Ramos (cell line): Measurements from ENCODE around the gene MRGPRX1.
"Not testable (repeated sequence)": the region's sequence is repeated elsewhere in the genome, so short reads cannot be mapped to it uniquely, and the experiment has no call there.

Source experiments
- in situ Hi-C: fragments of 300-500 bp; cut with MboI; formaldehyde crosslinking; loops from one replicate; pipeline ENCODE4 v1.14.3; 2022; ENCODE audit warnings: low sequenced_read_pairs; ENCODE audit not compliant: unreplicated experiment

The MRGPRX1 gene

GRCh38 chr11:18939314-18939713, at the start of gene MRGPRX1:
Gene MRGPRX1 (minus strand): TSS chr11:18939414. CDS start chr11:18934784, 4,630 bp downstream.
- in situ Hi-C loops, result no loop called here

DNA sequence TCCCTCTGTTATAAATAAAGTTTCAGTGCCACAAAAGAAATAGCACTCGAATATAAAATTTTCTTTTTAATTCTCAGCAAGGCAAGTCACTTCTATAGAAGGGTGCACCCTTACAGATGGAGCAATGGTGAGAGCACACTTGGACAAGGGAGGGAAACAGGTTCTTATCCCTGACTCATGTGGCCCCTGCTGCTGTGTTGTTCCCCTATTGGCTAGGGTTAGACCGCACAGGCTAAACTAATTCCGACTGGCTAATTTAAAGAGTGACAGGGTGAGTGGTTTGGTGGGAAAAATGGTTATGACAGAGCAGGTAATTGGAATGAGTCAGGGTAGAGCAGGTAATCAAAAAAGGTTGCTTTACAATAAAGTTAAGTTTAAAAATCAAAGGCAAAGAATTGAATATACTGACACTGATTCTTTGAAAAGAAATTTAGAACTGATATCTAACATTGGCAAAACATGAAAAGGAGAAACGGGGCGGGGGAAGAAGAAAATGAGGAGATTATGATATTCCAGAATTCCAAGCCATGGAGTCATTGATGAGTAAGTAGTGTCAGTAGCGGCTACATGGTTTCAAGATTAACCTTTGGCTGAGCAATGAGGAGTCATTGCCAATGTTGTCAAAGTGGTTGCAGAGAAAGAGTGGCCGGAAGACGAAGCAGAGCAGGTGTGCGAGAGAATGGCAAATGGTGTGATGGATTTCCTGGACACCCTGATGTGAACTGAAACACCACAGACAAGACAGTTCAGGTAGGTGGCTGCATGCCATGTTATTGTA, 48.4 kb upstream of the MRGPRX1 start:
- in situ Hi-C loops, result no loop called here

- in situ Hi-C loops, result no loop called here
These were observed 47.5 kb upstream of the MRGPRX1 start for GRCh38 chr11:18986744-18987143.

GRCh38 chr11:18981897-18982296, 42.7 kb upstream of the MRGPRX1 start:
- in situ Hi-C loops, result no loop called here

DNA sequence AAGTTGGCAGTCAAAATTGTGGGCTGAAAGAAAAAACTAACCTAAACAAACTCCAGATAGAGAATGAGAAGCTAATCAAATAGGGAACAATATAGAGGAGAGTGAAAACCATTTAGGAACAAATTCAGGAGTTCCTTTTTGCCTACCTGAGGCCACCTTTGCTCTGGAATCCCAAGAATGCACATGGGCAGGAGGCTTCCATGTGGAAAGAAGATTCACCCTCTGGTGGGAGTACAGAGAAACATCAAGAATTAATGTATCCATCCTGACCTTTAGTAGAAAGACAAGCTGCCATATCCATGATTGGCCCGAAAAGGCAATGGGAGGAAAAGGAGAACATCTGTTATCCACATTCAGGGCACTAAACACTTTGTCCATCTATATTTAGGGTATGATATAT, 35.0 kb upstream of the MRGPRX1 start:
- in situ Hi-C loops, result no loop called here

- in situ Hi-C loops, result no loop called here
These were observed 33.1 kb upstream of the MRGPRX1 start for GRCh38 chr11:18972336-18972735.

DNA sequence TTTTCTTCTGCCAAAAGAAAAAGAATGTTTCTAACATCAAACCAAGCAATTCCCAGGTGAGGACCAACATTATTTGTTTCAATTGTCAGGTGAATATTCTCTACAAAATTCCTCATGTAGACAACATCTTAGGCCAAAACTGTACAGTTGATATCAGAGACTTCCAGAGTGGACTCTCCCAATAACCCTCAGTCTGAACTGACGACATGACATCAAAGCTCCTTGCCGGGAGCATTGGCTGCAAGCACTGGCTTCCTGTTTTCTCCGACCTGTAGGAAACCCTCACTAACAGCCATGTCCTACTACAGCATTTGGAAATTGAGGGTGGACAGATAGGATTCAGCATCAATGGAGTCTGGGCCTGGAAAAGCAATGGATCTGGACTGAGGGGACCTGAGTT, 30.5 kb upstream of the MRGPRX1 start:
- in situ Hi-C loops, result no loop called here

GRCh38 chr11:18958221-18958910, 19.2 kb upstream of the MRGPRX1 start:
- in situ Hi-C loops, result no loop called here

DNA sequence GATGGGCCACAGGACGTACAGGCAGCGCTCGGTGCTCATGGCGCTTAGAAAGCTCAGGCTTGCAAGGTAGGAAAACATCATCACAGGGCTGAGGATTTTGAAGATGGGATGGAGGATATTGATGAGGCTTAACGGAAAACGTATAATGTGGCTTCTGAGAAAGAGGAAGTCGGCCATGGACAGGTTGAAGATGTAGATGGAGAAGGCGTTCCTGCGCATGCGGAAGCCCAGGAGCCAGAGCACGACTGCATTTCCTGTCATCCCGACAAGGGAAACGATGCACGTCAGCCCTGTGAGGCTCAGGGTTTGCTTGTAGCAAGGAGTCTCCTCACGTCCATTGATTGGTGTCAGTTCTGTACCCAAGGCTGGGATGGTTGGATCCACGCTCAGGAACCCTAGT, 17.4 kb upstream of the MRGPRX1 start:
- in situ Hi-C loops, result no loop called here

GRCh38 chr11:18936002-18936673, 3.1 kb downstream of the MRGPRX1 start:
- in situ Hi-C loops, result no loop called here

- in situ Hi-C loops, result no loop called here
These were observed 4.9 kb downstream of the MRGPRX1 start for GRCh38 chr11:18934195-18934814.

DNA sequence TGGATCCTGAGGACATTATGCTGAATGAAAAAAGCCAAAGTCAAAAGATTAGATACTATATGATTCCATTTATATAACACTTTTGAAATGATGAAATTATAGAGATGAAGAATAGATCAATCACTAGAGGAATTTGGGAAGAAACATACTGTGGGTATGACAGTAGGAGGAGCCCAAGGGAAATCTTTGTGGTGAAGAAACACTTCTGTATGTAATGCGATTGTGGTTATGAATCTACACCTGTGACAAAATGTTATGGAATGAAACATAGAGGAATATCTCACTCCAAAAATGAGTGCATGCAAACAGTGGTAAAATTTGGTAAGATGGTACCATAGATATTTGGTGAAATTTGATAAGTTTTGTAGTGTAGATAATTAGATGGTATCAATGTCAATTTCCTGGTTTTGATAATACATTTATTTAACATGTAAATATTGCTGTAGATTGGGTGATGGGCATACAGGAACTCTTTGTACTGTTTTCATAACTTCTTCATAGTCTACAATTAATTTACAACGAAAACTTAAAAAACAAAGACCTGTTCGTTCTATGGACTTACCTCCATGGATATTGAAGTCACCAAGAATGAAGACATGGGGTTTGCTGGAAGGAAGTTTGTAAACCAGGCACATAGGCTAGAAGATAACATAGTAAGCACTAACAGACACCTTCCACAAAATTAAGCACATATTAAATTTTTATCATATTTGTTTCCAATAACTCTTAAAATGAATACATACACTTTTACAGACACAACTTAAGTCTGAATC, 11.5 kb downstream of the MRGPRX1 start:
- in situ Hi-C loops, result no loop called here

GRCh38 chr11:18925426-18925825, 13.8 kb downstream of the MRGPRX1 start:
- in situ Hi-C loops, result not testable (repeated sequence)

DNA sequence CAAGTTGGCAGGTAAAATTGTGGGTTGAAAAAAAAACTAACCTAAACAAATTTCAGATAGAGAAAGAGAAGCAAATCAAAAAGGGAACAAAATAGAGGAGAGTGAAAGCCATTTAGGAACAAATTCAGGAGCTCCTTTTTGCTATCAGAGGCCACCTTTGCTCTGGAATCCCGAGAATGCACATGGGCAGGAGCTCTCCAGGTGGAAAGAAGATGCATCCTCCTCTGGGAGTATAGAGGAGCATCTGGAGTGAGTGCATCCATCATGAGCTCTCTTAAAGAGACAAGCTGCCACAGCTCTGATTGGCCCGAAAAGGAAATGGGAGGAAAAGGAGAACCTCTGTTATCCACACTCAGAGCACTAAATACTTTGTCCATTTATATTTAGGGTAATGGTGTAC, 26.3 kb downstream of the MRGPRX1 start:
- in situ Hi-C loops, result no loop called here

DNA sequence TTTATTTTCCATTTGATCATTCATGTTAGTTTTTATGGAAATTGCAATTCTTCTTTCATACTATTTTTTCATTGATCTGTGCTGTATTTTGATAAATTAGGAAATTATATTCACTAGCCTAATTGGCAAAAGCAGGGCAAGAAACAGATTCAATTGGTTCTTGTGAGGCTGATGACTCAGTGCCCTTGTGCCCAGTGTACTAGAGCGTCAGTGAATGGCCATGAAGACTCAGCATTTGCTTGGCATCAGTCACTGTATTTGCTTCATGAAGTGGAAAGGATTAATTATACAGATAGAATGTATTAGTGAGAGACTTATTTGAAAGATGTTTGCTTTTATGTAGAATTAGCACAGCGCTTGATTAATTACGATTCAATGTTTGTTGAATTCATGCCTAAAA, 31.8 kb downstream of the MRGPRX1 start:
- in situ Hi-C loops, result no loop called here

- in situ Hi-C loops, result not testable (repeated sequence)
These were observed 38.6 kb downstream of the MRGPRX1 start for GRCh38 chr11:18900637-18901036.

DNA sequence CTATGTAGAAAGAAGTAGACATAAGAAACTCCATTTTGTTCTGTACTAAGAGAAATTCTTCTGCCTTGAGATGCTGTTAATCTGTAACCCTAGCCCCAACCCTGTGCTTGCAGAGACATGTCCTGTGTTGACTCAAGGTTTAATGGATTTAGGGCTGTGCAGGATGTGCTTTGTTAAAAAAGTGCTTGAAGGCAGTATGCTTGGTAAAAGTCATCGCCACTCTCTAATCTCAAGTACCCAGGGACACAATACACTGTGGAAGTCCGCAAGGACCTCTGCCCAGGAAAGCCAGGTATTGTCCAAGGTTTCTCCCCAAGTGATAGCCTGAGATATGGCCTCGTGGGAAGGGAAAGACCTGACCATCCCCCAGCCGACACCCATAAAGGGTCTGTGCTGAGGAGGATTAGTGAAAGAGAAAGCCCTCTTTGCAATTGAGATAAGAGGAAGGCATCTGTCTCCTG, 39.0 kb downstream of the MRGPRX1 start:
- in situ Hi-C loops, result not testable (repeated sequence)

GRCh38 chr11:18891712-18892111, 47.5 kb downstream of the MRGPRX1 start:
- in situ Hi-C loops, result not testable (repeated sequence)

DNA sequence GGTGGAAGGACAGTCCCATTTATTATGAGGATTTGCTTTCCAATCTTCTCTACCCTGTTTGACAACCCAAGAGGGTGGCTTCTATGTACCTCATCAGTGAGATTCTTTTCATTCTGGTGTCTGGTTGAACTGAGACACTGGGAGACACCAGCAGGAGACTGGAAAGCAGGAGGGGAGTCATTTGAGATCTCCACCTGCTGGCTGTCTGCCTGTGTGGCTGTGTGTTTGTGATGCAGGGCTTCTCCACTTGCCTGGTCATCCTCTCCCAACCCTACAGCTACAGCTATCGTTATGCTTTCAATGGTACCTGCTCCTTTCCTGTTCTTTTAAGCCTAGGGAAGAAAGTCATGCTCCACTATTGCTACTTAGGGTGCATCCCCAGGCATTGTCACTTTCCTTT, 48.6 kb downstream of the MRGPRX1 start:
- in situ Hi-C loops, result no loop called here
